HepG2 (cell line): Measurements from ENCODE around the gene POLRMT. TPM values are rescaled to one million over a fixed set of nuclear protein-coding genes. Genes with fewer than 3 reads are reported as not detected.

Experiments used
- ESRRA ChIP-seq: sonication (generic); formaldehyde crosslinking; IDR thresholded peaks from 2 replicates; pipeline ENCODE4 v1.5.1; 2020; ENCODE audit warnings: mild to moderate bottlenecking, low read depth, missing genetic modification reagents
- KMT2B ChIP-seq: IDR thresholded peaks from 2 replicates; pipeline ENCODE4 v1.6.1; 2016; ENCODE audit warnings: missing genetic modification reagents, missing compliant biosample characterization
- MAZ ChIP-seq, 2 experiments: sonication (generic) in 1 of 2; formaldehyde crosslinking in 1 of 2; IDR thresholded peaks; 2 replicates each; pipeline versions ENCODE4 v1.5.0 to v1.6.1; 2012 to 2020; ENCODE audit warnings: low read depth in 2 of 2, mild to moderate bottlenecking in 2 of 2, borderline replicate concordance in 1 of 2, improper control_type of control experiment in 1 of 2, low read length in 1 of 2, missing genetic modification reagents in 1 of 2, moderate library complexity in 1 of 2
- PAF1 ChIP-seq: IDR thresholded peaks from 2 replicates; pipeline ENCODE4 v1.6.1; 2016; ENCODE audit warnings: missing genetic modification reagents, missing compliant biosample characterization
- SATB2 ChIP-seq: sonication (generic); formaldehyde crosslinking; IDR thresholded peaks from 2 replicates; pipeline ENCODE4 v1.5.0; 2020; ENCODE audit warnings: missing genetic modification reagents
- SETDB1 ChIP-seq: sonication (generic); formaldehyde crosslinking; IDR thresholded peaks from 2 replicates; pipeline ENCODE4 v1.5.1; 2020; ENCODE audit warnings: missing genetic modification reagents, mild to moderate bottlenecking, borderline replicate concordance
- SP5 ChIP-seq: IDR thresholded peaks from 2 replicates; pipeline ENCODE4 v1.6.1; 2016; ENCODE audit warnings: low read depth, borderline replicate concordance
- TMF1 ChIP-seq: sonication (generic); formaldehyde crosslinking; IDR thresholded peaks from 2 replicates; pipeline ENCODE4 v1.8.1; 2022; ENCODE audit warnings: low read depth, missing genetic modification reagents
- ZC3H4 ChIP-seq: sonication (generic); formaldehyde crosslinking; IDR thresholded peaks from 2 replicates; pipeline ENCODE4 v1.4.0; 2020; ENCODE audit warnings: missing genetic modification reagents, borderline replicate concordance
- ZKSCAN8 ChIP-seq: IDR thresholded peaks from 2 replicates; pipeline ENCODE4 v1.6.1; 2016; ENCODE audit warnings: borderline replicate concordance, missing genetic modification reagents, missing compliant biosample characterization
- ZNF30 ChIP-seq: sonication (generic); formaldehyde crosslinking; IDR thresholded peaks from 2 replicates; pipeline ENCODE4 v1.5.0; 2020; ENCODE audit warnings: mild to moderate bottlenecking, missing genetic modification reagents
- ZNF556 ChIP-seq: sonication (generic); formaldehyde crosslinking; IDR thresholded peaks from 2 replicates; pipeline ENCODE4 v1.4.0; 2020; ENCODE audit warnings: mild to moderate bottlenecking, missing genetic modification reagents, borderline replicate concordance
- ZNF605 ChIP-seq: sonication (generic); formaldehyde crosslinking; IDR thresholded peaks from 2 replicates; pipeline ENCODE4 v1.8.0; 2022; ENCODE audit warnings: mild to moderate bottlenecking, missing genetic modification reagents
- polyA plus RNA-seq, 8 experiments: library from polyadenylated mRNA; depleted of rRNA in 3 of 8; stranded (reverse) in 7 of 8; unstranded in 1 of 8; fragments of >200 nt; fragmentation: Illumina TruSeq in 4 of 8; extraction: Trizol in 4 of 8; gene quantifications; 2 replicates each; pipeline versions ENCODE4 v1.2.1 to v1.2.3, GENCODE V29; 2011 to 2016; ENCODE audit warnings: low read depth in 4 of 8, missing spikeins in 1 of 8, mixed read lengths in 1 of 8; ENCODE audit not compliant: insufficient read depth in 1 of 8
- total RNA-seq, 5 experiments: library from RNA; depleted of rRNA; stranded (reverse); fragments of >200 nt; fragmentation: Illumina TruSeq; extraction: Trizol; gene quantifications; 2 replicates each; pipeline ENCODE4 v1.2.3, GENCODE V29; 2016; ENCODE audit warnings: low read depth in 1 of 5
- TF ChIP-seq, protein P1 (sequence below): sonication (generic); formaldehyde crosslinking; conservative IDR thresholded peaks from 2 replicates; pipeline ENCODE4 v1.8.0; 2022; ENCODE audit warnings: mild to moderate bottlenecking, moderate library complexity, missing genetic modification reagents
- TF ChIP-seq, protein P2 (sequence below): IDR thresholded peaks from 2 replicates; pipeline ENCODE4 v1.6.1; 2016; ENCODE audit warnings: missing biosample characterization, missing genetic modification reagents, low read depth
- TF ChIP-seq, protein P3 (sequence below): sonication (generic); formaldehyde crosslinking; IDR thresholded peaks from 2 replicates; pipeline ENCODE4 v1.4.0; 2020; ENCODE audit warnings: mild to moderate bottlenecking, low read depth, missing genetic modification reagents
- TF ChIP-seq, protein P4 (sequence below): IDR thresholded peaks from 2 replicates; pipeline ENCODE4 v1.6.1; 2012; ENCODE audit warnings: inconsistent platforms
- TF ChIP-seq, protein P5 (sequence below): IDR thresholded peaks from 2 replicates; pipeline ENCODE4 v1.6.1; 2018; ENCODE audit warnings: missing genetic modification reagents
- TF ChIP-seq, protein P6 (sequence below): IDR thresholded peaks from 2 replicates; pipeline ENCODE4 v1.6.1; 2016; ENCODE audit warnings: missing genetic modification reagents, missing compliant biosample characterization
- TF ChIP-seq, protein P7 (sequence below): IDR thresholded peaks from 2 replicates; pipeline ENCODE4 v1.6.1; 2016; ENCODE audit warnings: mild to moderate bottlenecking, missing biosample characterization, missing genetic modification reagents
- TF ChIP-seq, protein P8 (sequence below): fragments of 450-650 bp; IDR thresholded peaks from 2 replicates; pipeline ENCODE4 v1.6.1; 2016

Gene POLRMT
- total and polyA plus RNA-seq, 2 of the 13 experiments (the other 11 are each of a cell fraction or from before 2014, with no cell fraction given), result 78.0 to 101 TPM

DNA sequence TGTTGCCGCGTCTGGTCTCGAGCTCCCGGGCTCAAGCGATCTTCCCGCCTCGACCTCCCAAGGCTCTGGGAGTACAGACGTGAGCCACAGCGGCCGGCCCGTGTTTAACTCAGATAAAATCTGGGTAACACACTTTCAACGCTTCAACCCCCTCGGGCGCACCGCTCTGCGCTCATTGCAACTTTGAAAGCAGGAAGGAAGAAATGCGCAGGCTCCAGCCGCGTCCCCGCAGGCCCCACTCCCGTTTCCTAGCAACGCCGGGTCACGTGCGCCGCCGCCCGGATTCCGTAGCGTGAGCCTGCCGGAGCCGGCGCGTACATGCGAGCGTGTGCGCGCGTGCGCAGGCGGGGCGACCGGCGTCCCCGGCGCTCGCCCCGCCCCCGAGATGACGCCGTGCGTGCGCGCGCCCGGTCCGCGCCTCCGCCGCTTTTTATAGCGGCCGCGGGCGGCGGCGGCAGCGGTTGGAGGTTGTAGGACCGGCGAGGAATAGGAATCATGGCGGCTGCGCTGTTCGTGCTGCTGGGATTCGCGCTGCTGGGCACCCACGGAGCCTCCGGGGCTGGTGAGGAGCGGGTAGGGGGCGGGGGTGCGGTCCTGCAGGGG is 61.1 kb downstream of the POLRMT start, which contains the start of gene BSG (continued):
- TF ChIP-seq, protein P1, sequence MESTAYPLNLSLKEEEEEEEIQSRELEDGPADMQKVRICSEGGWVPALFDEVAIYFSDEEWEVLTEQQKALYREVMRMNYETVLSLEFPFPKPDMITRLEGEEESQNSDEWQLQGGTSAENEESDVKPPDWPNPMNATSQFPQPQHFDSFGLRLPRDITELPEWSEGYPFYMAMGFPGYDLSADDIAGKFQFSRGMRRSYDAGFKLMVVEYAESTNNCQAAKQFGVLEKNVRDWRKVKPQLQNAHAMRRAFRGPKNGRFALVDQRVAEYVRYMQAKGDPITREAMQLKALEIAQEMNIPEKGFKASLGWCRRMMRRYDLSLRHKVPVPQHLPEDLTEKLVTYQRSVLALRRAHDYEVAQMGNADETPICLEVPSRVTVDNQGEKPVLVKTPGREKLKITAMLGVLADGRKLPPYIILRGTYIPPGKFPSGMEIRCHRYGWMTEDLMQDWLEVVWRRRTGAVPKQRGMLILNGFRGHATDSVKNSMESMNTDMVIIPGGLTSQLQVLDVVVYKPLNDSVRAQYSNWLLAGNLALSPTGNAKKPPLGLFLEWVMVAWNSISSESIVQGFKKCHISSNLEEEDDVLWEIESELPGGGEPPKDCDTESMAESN (CRISPR knock-in tag), result peak; percentile 16; the same call in 1 of the 2 replicates
- TF ChIP-seq ZKSCAN8 (no peak), SATB2 (no peak), ZNF605 (CRISPR knock-in tag) (peak; percentile 73; the same call in 1 of the 2 replicates), SETDB1 (CRISPR knock-in tag) (no peak), SP5 (CRISPR knock-in tag) (0 out of 2 replicates have a peak, but pooled peaks have one; percentile 4), TMF1 (peak; percentile 71; the same call in 1 of the 2 replicates), PAF1 (no peak), KMT2B (CRISPR knock-in tag) (0 out of 2 replicates have a peak, but pooled peaks have one; percentile 32), ZNF30 (CRISPR knock-in tag) (0 out of 2 replicates have a peak, but pooled peaks have one; percentile 39), MAZ (IDR thresholded peaks at IDR 0.05; ENCODE audit: borderline replicate concordance, low read depth, low read length) (peak; percentile 78), MAZ (CRISPR knock-in tag; IDR thresholded peaks at IDR 0.05; ENCODE audit: low read depth) (peak; percentile 78; the same call in 1 of the 2 replicates), ESRRA (no peak), ZC3H4 (no peak), ZNF556 (peak; percentile 67; the same call in 1 of the 2 replicates)
- TF ChIP-seq, protein P2, sequence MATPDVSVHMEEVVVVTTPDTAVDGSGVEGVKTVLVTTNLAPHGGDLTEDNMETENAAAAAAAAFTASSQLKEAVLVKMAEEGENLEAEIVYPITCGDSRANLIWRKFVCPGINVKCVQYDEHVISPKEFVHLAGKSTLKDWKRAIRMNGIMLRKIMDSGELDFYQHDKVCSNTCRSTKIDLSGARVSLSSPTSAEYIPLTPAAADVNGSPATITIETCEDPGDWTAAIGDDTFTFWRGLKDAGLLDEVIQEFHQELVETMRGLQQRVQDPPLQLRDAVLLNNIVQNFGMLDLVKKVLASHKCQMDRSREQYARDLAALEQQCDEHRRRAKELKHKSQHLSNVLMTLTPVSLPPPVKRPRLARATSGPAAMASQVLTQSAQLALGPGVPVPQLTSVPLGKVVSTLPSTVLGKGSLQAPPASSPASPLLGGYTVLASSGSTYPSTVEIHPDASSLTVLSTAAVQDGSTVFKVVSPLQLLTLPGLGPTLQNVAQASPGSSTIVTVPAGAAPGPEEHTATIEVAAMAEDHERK (CRISPR knock-in tag), result peak; percentile 86
- TF ChIP-seq, protein P3, sequence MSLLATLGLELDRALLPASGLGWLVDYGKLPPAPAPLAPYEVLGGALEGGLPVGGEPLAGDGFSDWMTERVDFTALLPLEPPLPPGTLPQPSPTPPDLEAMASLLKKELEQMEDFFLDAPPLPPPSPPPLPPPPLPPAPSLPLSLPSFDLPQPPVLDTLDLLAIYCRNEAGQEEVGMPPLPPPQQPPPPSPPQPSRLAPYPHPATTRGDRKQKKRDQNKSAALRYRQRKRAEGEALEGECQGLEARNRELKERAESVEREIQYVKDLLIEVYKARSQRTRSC (CRISPR knock-in tag), result 0 out of 2 replicates have a peak, but pooled peaks have one; percentile 68
- TF ChIP-seq, protein P4, sequence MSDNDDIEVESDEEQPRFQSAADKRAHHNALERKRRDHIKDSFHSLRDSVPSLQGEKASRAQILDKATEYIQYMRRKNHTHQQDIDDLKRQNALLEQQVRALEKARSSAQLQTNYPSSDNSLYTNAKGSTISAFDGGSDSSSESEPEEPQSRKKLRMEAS, result peak; percentile 82
- TF ChIP-seq, protein P5, sequence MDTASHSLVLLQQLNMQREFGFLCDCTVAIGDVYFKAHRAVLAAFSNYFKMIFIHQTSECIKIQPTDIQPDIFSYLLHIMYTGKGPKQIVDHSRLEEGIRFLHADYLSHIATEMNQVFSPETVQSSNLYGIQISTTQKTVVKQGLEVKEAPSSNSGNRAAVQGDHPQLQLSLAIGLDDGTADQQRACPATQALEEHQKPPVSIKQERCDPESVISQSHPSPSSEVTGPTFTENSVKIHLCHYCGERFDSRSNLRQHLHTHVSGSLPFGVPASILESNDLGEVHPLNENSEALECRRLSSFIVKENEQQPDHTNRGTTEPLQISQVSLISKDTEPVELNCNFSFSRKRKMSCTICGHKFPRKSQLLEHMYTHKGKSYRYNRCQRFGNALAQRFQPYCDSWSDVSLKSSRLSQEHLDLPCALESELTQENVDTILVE (CRISPR knock-in tag), result peak; percentile 44; the same call in 1 of the 2 replicates
- TF ChIP-seq, protein P6, sequence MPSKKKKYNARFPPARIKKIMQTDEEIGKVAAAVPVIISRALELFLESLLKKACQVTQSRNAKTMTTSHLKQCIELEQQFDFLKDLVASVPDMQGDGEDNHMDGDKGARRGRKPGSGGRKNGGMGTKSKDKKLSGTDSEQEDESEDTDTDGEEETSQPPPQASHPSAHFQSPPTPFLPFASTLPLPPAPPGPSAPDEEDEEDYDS (CRISPR knock-in tag), result peak; percentile 98
- TF ChIP-seq, protein P7, sequence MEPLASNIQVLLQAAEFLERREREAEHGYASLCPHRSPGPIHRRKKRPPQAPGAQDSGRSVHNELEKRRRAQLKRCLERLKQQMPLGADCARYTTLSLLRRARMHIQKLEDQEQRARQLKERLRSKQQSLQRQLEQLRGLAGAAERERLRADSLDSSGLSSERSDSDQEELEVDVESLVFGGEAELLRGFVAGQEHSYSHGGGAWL, result peak; percentile 72
- TF ChIP-seq, protein P8, sequence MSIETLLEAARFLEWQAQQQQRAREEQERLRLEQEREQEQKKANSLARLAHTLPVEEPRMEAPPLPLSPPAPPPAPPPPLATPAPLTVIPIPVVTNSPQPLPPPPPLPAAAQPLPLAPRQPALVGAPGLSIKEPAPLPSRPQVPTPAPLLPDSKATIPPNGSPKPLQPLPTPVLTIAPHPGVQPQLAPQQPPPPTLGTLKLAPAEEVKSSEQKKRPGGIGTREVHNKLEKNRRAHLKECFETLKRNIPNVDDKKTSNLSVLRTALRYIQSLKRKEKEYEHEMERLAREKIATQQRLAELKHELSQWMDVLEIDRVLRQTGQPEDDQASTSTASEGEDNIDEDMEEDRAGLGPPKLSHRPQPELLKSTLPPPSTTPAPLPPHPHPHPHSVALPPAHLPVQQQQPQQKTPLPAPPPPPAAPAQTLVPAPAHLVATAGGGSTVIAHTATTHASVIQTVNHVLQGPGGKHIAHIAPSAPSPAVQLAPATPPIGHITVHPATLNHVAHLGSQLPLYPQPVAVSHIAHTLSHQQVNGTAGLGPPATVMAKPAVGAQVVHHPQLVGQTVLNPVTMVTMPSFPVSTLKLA, result peak; percentile 77
